GM12878 (cell line): ENCODE results near the gene BCAN.

ENCODE experiments used
- CREB1 ChIP-seq: IDR thresholded peaks from 2 replicates; pipeline ENCODE4 v1.6.1; 2012; ENCODE audit warnings: low read depth, mild to moderate bottlenecking, inconsistent platforms
- ESRRA ChIP-seq: IDR thresholded peaks from 2 replicates; pipeline ENCODE4 v1.6.1; 2012; ENCODE audit warnings: mild to moderate bottlenecking, low read length, improper control_type of control experiment
- EZH2 ChIP-seq: IDR thresholded peaks from 2 replicates; pipeline ENCODE4 v1.6.1; 2012; ENCODE audit warnings: low read depth, mild to moderate bottlenecking, control low read depth, inconsistent platforms, low read length, borderline replicate concordance; ENCODE audit not compliant: control insufficient read depth
- RAD21 ChIP-seq: IDR thresholded peaks from 2 replicates; pipeline ENCODE4 v1.6.1; 2011; ENCODE audit warnings: mild to moderate bottlenecking, low read depth, low read length, moderate library complexity; ENCODE audit not compliant: insufficient read depth
- SMC3 ChIP-seq: IDR thresholded peaks from 2 replicates; pipeline ENCODE4 v1.6.1; 2011; ENCODE audit warnings: low read length, improper control_type of control experiment, borderline replicate concordance
- TF ChIP-seq, protein P1 (sequence below), 3 experiments: IDR thresholded peaks in 2 of 3; conservative IDR thresholded peaks in 1 of 3; 2 replicates each; pipeline ENCODE4 v1.5.1; 2011; ENCODE audit warnings: low read depth in 3 of 3, low read length in 3 of 3, mild to moderate bottlenecking in 3 of 3, control low read depth in 2 of 3, moderate library complexity in 2 of 3, inconsistent platforms in 1 of 3, mixed read lengths in 1 of 3; ENCODE audit not compliant: control insufficient read depth in 2 of 3, insufficient read depth in 1 of 3; ENCODE audit errors: extremely low read depth in 1 of 3

DNA sequence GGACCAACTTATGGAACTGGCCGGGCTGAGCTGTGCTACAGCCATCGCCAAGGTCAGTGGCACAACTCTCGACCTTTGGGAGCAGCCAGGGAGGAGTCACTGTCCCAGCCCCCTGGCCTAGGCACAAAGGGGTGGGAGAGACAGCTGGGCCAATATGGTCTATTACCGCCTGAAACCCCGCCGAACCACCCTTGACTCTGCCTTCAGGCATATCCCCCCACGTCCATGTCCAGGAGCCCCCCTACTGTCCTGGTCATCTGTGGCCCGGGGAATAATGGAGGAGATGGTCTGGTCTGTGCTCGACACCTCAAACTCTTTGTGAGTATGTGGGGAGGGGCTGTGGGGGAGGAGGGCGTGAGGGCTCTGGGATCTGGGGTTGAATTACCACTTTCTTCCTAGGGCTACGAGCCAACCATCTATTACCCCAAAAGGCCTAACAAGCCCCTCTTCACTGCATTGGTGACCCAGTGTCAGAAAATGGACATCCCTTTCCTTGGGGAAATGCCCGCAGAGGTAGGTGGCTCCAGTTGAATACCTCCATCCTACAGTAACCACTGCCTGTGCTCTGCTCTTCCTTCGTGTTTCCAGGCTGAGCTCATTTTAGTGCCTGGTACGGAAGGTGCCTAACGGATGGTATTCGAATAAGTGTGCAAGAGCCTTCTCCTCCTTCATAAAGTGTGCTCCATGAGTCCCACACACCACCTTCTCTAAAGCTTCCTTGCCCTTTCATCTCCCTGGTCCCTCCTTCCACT, 49.6 kb upstream of the BCAN start:
- TF ChIP-seq ESRRA = no peak
- TF ChIP-seq, protein P1, sequence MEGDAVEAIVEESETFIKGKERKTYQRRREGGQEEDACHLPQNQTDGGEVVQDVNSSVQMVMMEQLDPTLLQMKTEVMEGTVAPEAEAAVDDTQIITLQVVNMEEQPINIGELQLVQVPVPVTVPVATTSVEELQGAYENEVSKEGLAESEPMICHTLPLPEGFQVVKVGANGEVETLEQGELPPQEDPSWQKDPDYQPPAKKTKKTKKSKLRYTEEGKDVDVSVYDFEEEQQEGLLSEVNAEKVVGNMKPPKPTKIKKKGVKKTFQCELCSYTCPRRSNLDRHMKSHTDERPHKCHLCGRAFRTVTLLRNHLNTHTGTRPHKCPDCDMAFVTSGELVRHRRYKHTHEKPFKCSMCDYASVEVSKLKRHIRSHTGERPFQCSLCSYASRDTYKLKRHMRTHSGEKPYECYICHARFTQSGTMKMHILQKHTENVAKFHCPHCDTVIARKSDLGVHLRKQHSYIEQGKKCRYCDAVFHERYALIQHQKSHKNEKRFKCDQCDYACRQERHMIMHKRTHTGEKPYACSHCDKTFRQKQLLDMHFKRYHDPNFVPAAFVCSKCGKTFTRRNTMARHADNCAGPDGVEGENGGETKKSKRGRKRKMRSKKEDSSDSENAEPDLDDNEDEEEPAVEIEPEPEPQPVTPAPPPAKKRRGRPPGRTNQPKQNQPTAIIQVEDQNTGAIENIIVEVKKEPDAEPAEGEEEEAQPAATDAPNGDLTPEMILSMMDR (IDR thresholded peaks at IDR 0.05 in 2 of 3, conservative IDR thresholded peaks at IDR 0.05 in 1 of 3; ENCODE audit: control insufficient read depth in 2 of 3, extremely low read depth in 1 of 3, insufficient read depth in 1 of 3, low read depth in 3 of 3, low read length in 3 of 3) = no peak
- no peak for TF ChIP-seq EZH2
- no peak for TF ChIP-seq SMC3
- TF ChIP-seq CREB1 = no peak
- no peak for TF ChIP-seq RAD21
